Endothelial cell of umbilical vein (primary cell): Measurements from ENCODE around the gene STARD13. TPM values are rescaled to one million over a fixed set of nuclear protein-coding genes. Genes with fewer than 3 reads are reported as not detected.

Experiments
- BruUV-seq: library from RNA; stranded (reverse); fragments of 400-500 nt; replicated peaks from 2 replicates; lab custom pipeline; 2021; lab: Mats Ljungman, UMichigan
- CTCF ChIA-PET: fragments of 300-600, 350-600 bp; sonication (Branson Sonifier 250); formaldehyde crosslinking; loops from one replicate; lab custom pipeline; 2021; ENCODE audit warnings: antibody characterized with exemption, inconsistent platforms; lab: Charles Lee
- POLR2A ChIA-PET: fragments of 300-600, 350-600 bp; sonication (Branson Sonifier 250); formaldehyde crosslinking; loops from one replicate; lab custom pipeline; 2021; ENCODE audit warnings: antibody characterized with exemption, inconsistent platforms; lab: Charles Lee
- DNase-seq: peaks from one replicate; pipeline ENCODE4 v3.0.0-alpha.2; 2011; ENCODE audit warnings: low read depth, low spot score
- FAIRE-seq: peaks from 2 replicates; lab custom pipeline; 2011; peaks lifted over from hg19 to GRCh38; lab: Jason Lieb, UNC
- H2AFZ ChIP-seq: 2 replicates; pipeline ENCODE4 v1.6.0; 2012; ENCODE audit warnings: low read depth, low read length, control low read depth, inconsistent platforms
- H3K27ac ChIP-seq: 2 replicates; pipeline ENCODE4 v1.5.1; 2011; ENCODE audit warnings: low read depth, mild to moderate bottlenecking, control low read depth, low read length, moderate library complexity; ENCODE audit not compliant: insufficient read depth
- H3K27me3 ChIP-seq, 2 experiments: 2 replicates each; pipeline versions ENCODE4 v1.6.0 to v1.6.1; 2011; ENCODE audit warnings: low read length in 2 of 2, mixed read lengths in 1 of 2; ENCODE audit not compliant: control insufficient read depth in 2 of 2, insufficient read depth in 2 of 2
- H3K36me3 ChIP-seq, 2 experiments: 2 replicates in 1 of 2; 3 replicates in 1 of 2; pipeline ENCODE4 v1.5.1; 2011; ENCODE audit warnings: low read length in 2 of 2, mild to moderate bottlenecking in 1 of 2, moderate library complexity in 1 of 2; ENCODE audit not compliant: control insufficient read depth in 2 of 2, insufficient read depth in 2 of 2; ENCODE audit errors: extremely low read depth in 1 of 2
- H3K4me1 ChIP-seq: 3 replicates; pipeline ENCODE4 v1.5.1; 2011; ENCODE audit warnings: mild to moderate bottlenecking, low read length; ENCODE audit not compliant: control insufficient read depth, insufficient read depth; ENCODE audit errors: extremely low read depth
- H3K4me2 ChIP-seq: 2 replicates; pipeline ENCODE4 v1.6.1; 2011; ENCODE audit warnings: low read length, control low read depth, mixed read lengths; ENCODE audit not compliant: insufficient read depth
- H3K4me3 ChIP-seq, 3 experiments: fragments of 200-600 bp in 1 of 3; sonication (generic), shearing (Covaris generic) in 1 of 3; replicated peaks in 1 of 3; 2 replicates each; pipeline ENCODE4 v1.5.1; 2011 to 2016; ENCODE audit warnings: control low read depth in 3 of 3, low read length in 3 of 3, mild to moderate bottlenecking in 2 of 3, inconsistent platforms in 1 of 3, low read depth in 1 of 3, moderate library complexity in 1 of 3; ENCODE audit not compliant: insufficient read depth in 1 of 3
- H3K79me2 ChIP-seq: 2 replicates; pipeline ENCODE4 v1.6.0; 2012; ENCODE audit warnings: low read length, inconsistent platforms; ENCODE audit not compliant: control insufficient read depth, insufficient read depth
- H3K9ac ChIP-seq: replicated peaks from 2 replicates; pipeline ENCODE3; 2011; ENCODE audit warnings: low read length, control low read depth; ENCODE audit not compliant: insufficient read depth; ENCODE audit errors: extremely low read depth
- H3K9me1 ChIP-seq: replicated peaks from 3 replicates; pipeline ENCODE4 v1.6.0; 2011; ENCODE audit warnings: mild to moderate bottlenecking, low read length; ENCODE audit not compliant: control insufficient read depth, insufficient read depth; ENCODE audit errors: extremely low read depth
- H3K9me3 ChIP-seq: replicated peaks from 2 replicates; pipeline ENCODE4 v1.5.1; 2012; ENCODE audit warnings: low read length, inconsistent platforms; ENCODE audit not compliant: control insufficient read depth, insufficient read depth
- H4K20me1 ChIP-seq: replicated peaks from 2 replicates; pipeline ENCODE3; 2011; ENCODE audit warnings: mild to moderate bottlenecking, low read length; ENCODE audit not compliant: control insufficient read depth, insufficient read depth; ENCODE audit errors: extremely low read depth
- CTCF ChIP-seq, 2 donors: IDR thresholded peaks; 1 replicate in 1 of 2; 2 replicates in 1 of 2; pipeline ENCODE4 v1.5.1; 2011; ENCODE audit warnings: low read length in 2 of 2, mild to moderate bottlenecking in 2 of 2, moderate library complexity in 2 of 2, control low read depth in 1 of 2, inconsistent platforms in 1 of 2, low read depth in 1 of 2; ENCODE audit not compliant: insufficient read depth in 1 of 2; ENCODE audit errors: extremely low read depth in 1 of 2
- EZH2 ChIP-seq: IDR thresholded peaks from 2 replicates; pipeline ENCODE4 v1.6.1; 2012; ENCODE audit warnings: borderline replicate concordance, low read depth, mild to moderate bottlenecking, moderate library complexity, low read length, inconsistent platforms; ENCODE audit not compliant: severe bottlenecking
- FOS ChIP-seq: IDR thresholded peaks from 2 replicates; pipeline ENCODE4 v1.6.1; 2011; ENCODE audit warnings: mild to moderate bottlenecking, low read length, moderate library complexity, borderline replicate concordance; ENCODE audit not compliant: insufficient read depth
- GATA2 ChIP-seq: IDR thresholded peaks from 2 replicates; pipeline ENCODE4 v1.7.0; 2011; ENCODE audit warnings: low read depth, mild to moderate bottlenecking, moderate library complexity, mixed read lengths, low read length; ENCODE audit not compliant: insufficient read length, insufficient read depth
- JUN ChIP-seq: IDR thresholded peaks from 2 replicates; pipeline ENCODE4 v1.6.1; 2011; ENCODE audit warnings: borderline replicate concordance, low read depth; ENCODE audit not compliant: insufficient read length, insufficient read depth
- MAX ChIP-seq: IDR thresholded peaks from 2 replicates; pipeline ENCODE4 v1.6.1; 2011; ENCODE audit not compliant: insufficient read depth, insufficient read length
- MYC ChIP-seq: IDR thresholded peaks from one replicate; pipeline ENCODE4 v1.6.1; 2011; ENCODE audit warnings: mild to moderate bottlenecking, low read depth, low read length
- POLR2A ChIP-seq: IDR thresholded peaks from 2 replicates; pipeline ENCODE4 v1.6.1; 2012; ENCODE audit warnings: low read depth, mild to moderate bottlenecking, control low read depth, low read length
- POLR2AphosphoS5 ChIP-seq: IDR thresholded peaks from 2 replicates; pipeline ENCODE4 v1.6.1; 2012; ENCODE audit warnings: low read depth, mild to moderate bottlenecking, control low read depth, low read length, moderate library complexity; ENCODE audit not compliant: insufficient read depth
- dilution Hi-C: fragments of 300-500 bp; cut with MboI; formaldehyde crosslinking; loops from one replicate; pipeline ENCODE4 v1.15.0; 2019; ENCODE audit warnings: low sequenced_read_pairs; ENCODE audit not compliant: extremely low pct_ligation_motif_present
- intact Hi-C: fragments of 100-400 bp; cut with micrococcal nuclease; formaldehyde crosslinking; loops from one replicate; pipeline ENCODE4 v1.10.0; 2022
- polyA plus RNA-seq, 4 experiments: library from polyadenylated mRNA; depleted of rRNA in 3 of 4; stranded (reverse) in 3 of 4; unstranded in 1 of 4; fragments of >200 nt; gene quantifications; 2 replicates each; pipeline versions ENCODE4 v1.2.1 to v1.2.3, GENCODE V29; 2011 to 2012; ENCODE audit warnings: missing spikeins in 1 of 4
- total RNA-seq: library from RNA; stranded (reverse); gene quantifications from 2 replicates; pipeline ENCODE4 v1.2.3, GENCODE V29; 2021

Gene STARD13
- total and polyA plus RNA-seq, 2 donors (not counting 3 experiments of a cell fraction or from before 2014, with no cell fraction given) = 11.0 to 47.7 TPM

GRCh38 chr13:33205804-33206221 lies 79.7 kb downstream of the STARD13 start:
- POLR2A ChIA-PET = interaction anchor here (1.0 kb wide), 1 partner anchor 12 kb away, joined by 3 read pairs; no protein-coding TSS in a partner anchor
- dilution Hi-C loops (no loop called here), intact Hi-C loops (loop anchor here (1.0 to 10.0 kb wide), 5 partner anchors 19 to 1739 kb away; partner anchors contain the start of gene NBEA)

More at GRCh38 chr13:33205804-33206221, 79.7 kb downstream of the STARD13 start:
- Histone ChIP-seq H3K9me1 (no peaks in the 10 kb centered on the region), H4K20me1 (no peaks in the 10 kb centered on the region), H3K27ac (peak overlapping the region; percentile 76), H2AFZ (no peak overlapping the region), H3K36me3 (no peaks in the 10 kb centered on the region), H3K9ac (peak overlapping the region; percentile 53), H3K4me1 (peaks cover 54% of the 10 kb centered on the region), H3K4me3 (peak overlapping the region in 1 of 3 experiments; percentile 23), H3K4me2 (peak overlapping the region; percentile 75), H3K9me3 (no peaks in the 10 kb centered on the region), H3K79me2 (peaks cover 97% of the 10 kb centered on the region), H3K27me3 (no peaks in the 10 kb centered on the region)
- DNase-seq (peak; percentile 80), FAIRE-seq (peak; percentile 66)
- CTCF ChIA-PET = interaction anchor here (0.6 to 3.4 kb wide), 6 partner anchors 8 to 620 kb away, joined by 3 to 23 read pairs (median 4); no protein-coding TSS in a partner anchor
- no peak for TF ChIP-seq JUN
- no peak for TF ChIP-seq MYC
- no peak for TF ChIP-seq GATA2
- TF ChIP-seq MAX = no peak
- no peak for TF ChIP-seq POLR2A
- no peak for TF ChIP-seq EZH2
- TF ChIP-seq FOS = no peak
- TF ChIP-seq CTCF (IDR thresholded peaks at IDR 0.05; ENCODE audit: extremely low read depth in 1 of 2, insufficient read depth in 1 of 2, low read depth in 1 of 2, low read length in 2 of 2) = no peak
- TF ChIP-seq POLR2AphosphoS5 = no peak
- BruUV-seq = no TSS peak
